ENCODE measurements around the gene CETN2.
"Not testable (repeated sequence)": the region's sequence is repeated elsewhere in the genome, so short reads cannot be mapped to it uniquely, and the experiment has no call there.

The CETN2 gene

GRCh38 chrX:152844256-152844655, 13.7 kb upstream of the CETN2 start:
- Histone ChIP-seq H4K20me1 (ENCODE audit: control insufficient read depth, insufficient read depth, low read depth, low read length) (no peaks in the 10 kb centered on the region), H3K4me1 (ENCODE audit: control insufficient read depth, low read length) (no peaks in the 10 kb centered on the region), H3K36me3 (ENCODE audit: control insufficient read depth, low read length) (peaks cover 20% of the 10 kb centered on the region), H3K79me2 (ENCODE audit: control insufficient read depth, low read length) (peaks cover 56% of the 10 kb centered on the region), H3K9me2 (replicated peaks; ENCODE audit: control insufficient read depth, low read length) (no peaks in the 10 kb centered on the region), H3K4me3 (ENCODE audit: low read length) (no peak overlapping the region), H3K27ac (ENCODE audit: low read depth, low read length) (no peak overlapping the region), H3F3A (ENCODE audit: control insufficient read depth, insufficient read depth) (no peaks in the 10 kb centered on the region), H3K4me2 (ENCODE audit: low read length) (no peak overlapping the region), H3K27me3 (ENCODE audit: control insufficient read depth, low read length) (no peaks in the 10 kb centered on the region), H3K9me3 (ENCODE audit: control insufficient read depth, insufficient read depth, low read length) (no peaks in the 10 kb centered on the region)
- no peak for TF ChIP-seq EZH2phosphoT487 (IDR thresholded peaks at IDR 0.05; ENCODE audit: borderline replicate concordance, low read length)
- TF ChIP-seq CTCF (IDR thresholded peaks at IDR 0.05; ENCODE audit: low read depth, low read length, poor library complexity, severe bottlenecking), result no peak

GRCh38 chrX:152843852-152844251, 13.3 kb upstream of the CETN2 start:
- Histone ChIP-seq H3K27me3 (ENCODE audit: control insufficient read depth, low read length) (no peaks in the 10 kb centered on the region), H3K79me2 (ENCODE audit: control insufficient read depth, low read length) (peaks cover 56% of the 10 kb centered on the region), H3K4me3 (ENCODE audit: low read length) (no peak overlapping the region), H3K4me2 (ENCODE audit: low read length) (no peak overlapping the region), H3F3A (ENCODE audit: control insufficient read depth, insufficient read depth) (no peaks in the 10 kb centered on the region), H3K4me1 (ENCODE audit: control insufficient read depth, low read length) (no peaks in the 10 kb centered on the region), H3K27ac (ENCODE audit: low read depth, low read length) (no peak overlapping the region), H4K20me1 (ENCODE audit: control insufficient read depth, insufficient read depth, low read depth, low read length) (no peaks in the 10 kb centered on the region), H3K9me2 (replicated peaks; ENCODE audit: control insufficient read depth, low read length) (no peaks in the 10 kb centered on the region), H3K9me3 (ENCODE audit: control insufficient read depth, insufficient read depth, low read length) (no peaks in the 10 kb centered on the region), H3K36me3 (ENCODE audit: control insufficient read depth, low read length) (peaks cover 17% of the 10 kb centered on the region)
- no peak for TF ChIP-seq CTCF (IDR thresholded peaks at IDR 0.05; ENCODE audit: low read depth, low read length, poor library complexity, severe bottlenecking)
- no peak for TF ChIP-seq EZH2phosphoT487 (IDR thresholded peaks at IDR 0.05; ENCODE audit: borderline replicate concordance, low read length)

GRCh38 chrX:152842772-152843338, 12.3 kb upstream of the CETN2 start:
- Histone ChIP-seq H3K9me3 (ENCODE audit: control insufficient read depth, insufficient read depth, low read length) (no peaks in the 10 kb centered on the region), H3K4me1 (ENCODE audit: control insufficient read depth, low read length) (no peaks in the 10 kb centered on the region), H3K79me2 (ENCODE audit: control insufficient read depth, low read length) (peaks cover 56% of the 10 kb centered on the region), H3K27me3 (ENCODE audit: control insufficient read depth, low read length) (no peaks in the 10 kb centered on the region), H3K27ac (ENCODE audit: low read depth, low read length) (no peak overlapping the region), H3K9me2 (replicated peaks; ENCODE audit: control insufficient read depth, low read length) (no peaks in the 10 kb centered on the region), H3K4me3 (ENCODE audit: low read length) (no peak overlapping the region), H3F3A (ENCODE audit: control insufficient read depth, insufficient read depth) (no peaks in the 10 kb centered on the region), H3K36me3 (ENCODE audit: control insufficient read depth, low read length) (peaks cover 15% of the 10 kb centered on the region), H3K4me2 (ENCODE audit: low read length) (no peak overlapping the region), H4K20me1 (ENCODE audit: control insufficient read depth, insufficient read depth, low read depth, low read length) (no peaks in the 10 kb centered on the region)
- TF ChIP-seq CTCF (IDR thresholded peaks at IDR 0.05; ENCODE audit: low read depth, low read length, poor library complexity, severe bottlenecking) (no peak), EZH2phosphoT487 (IDR thresholded peaks at IDR 0.05; ENCODE audit: borderline replicate concordance, low read length) (no peak)

- not testable (repeated sequence) for H3K4me3 ChIP-seq (ENCODE audit: low read length); H3K4me2 ChIP-seq (ENCODE audit: low read length); H3K4me1 ChIP-seq (ENCODE audit: control insufficient read depth, low read length); H4K20me1 ChIP-seq (ENCODE audit: control insufficient read depth, insufficient read depth, low read depth, low read length); H3K9me3 ChIP-seq (ENCODE audit: control insufficient read depth, insufficient read depth, low read length); H3K9me2 ChIP-seq (replicated peaks; ENCODE audit: control insufficient read depth, low read length); H3K27me3 ChIP-seq (ENCODE audit: control insufficient read depth, low read length); H3F3A ChIP-seq (ENCODE audit: control insufficient read depth, insufficient read depth); H3K27ac ChIP-seq (ENCODE audit: low read depth, low read length)
- H3K79me2 ChIP-seq (ENCODE audit: control insufficient read depth, low read length), result peaks cover 45% of the 10 kb centered on the region
- peaks cover 33% of the 10 kb centered on the region for H3K36me3 ChIP-seq (ENCODE audit: control insufficient read depth, low read length)
Measured at GRCh38 chrX:152835470-152835869, 4.9 kb upstream of the CETN2 start.

All from DOHH2 (cell line).